ENCODE data around the gene PARD3.

Gene PARD3

DNA sequence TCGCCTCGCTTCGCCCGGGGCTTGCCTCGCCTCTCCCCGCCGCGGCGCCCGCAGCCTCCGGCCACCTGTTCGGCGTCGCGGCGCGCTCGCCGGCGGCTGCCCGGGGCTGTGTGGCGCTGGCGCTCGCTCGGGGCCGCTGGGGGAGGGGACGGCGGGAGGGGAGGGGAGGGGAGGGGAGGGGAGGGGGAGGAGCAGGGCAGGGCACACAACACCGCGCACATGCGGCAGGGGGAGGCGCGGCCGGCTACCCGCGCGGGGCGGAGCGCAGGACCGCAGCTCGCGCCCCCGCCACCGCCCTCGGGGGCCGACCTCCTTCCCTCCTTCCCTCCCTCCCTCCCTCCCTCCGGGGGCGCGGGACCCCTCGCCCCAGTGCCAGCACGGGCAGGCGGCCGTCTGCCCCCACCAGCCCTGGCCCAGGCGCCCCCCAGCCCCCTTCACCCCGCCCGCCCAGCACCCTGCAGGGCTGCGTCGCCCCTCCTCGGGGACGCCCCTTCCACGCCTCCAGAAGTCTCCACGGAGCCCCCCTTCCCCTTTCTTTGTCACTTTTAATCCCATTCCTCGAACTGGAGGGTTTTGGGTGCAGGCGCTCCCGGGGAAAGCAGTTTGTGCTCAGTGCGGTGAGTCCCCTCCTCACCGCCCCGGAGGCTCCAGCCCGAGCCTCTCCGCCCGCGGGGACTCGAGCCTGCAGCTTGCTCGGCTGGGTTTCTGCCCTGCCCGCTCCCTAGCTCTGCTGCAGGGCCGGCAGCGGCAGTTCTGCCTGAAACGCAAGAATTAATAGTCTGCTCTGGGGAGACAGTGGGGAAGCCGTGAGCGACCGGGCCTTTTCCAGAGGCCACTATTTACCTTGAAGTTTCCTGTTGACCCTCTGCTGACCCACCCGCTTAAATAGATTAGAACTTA lies at the start of gene PARD3:
Gene PARD3 (minus strand): TSS at position 112 of the 900 bp plus-strand sequence. CDS start 301 bp downstream, outside the sequence.
- H3K27ac ChIP-seq (ENCODE audit: low read depth, low read length): peak within 1 kb of the TSS; percentile 6; the same call in 1 of the 2 replicates
- peaks cover 41% of the 10 kb centered on the region for H3K79me2 ChIP-seq (ENCODE audit: control insufficient read depth, insufficient read depth, low read length, unreplicated experiment)
- peak within 1 kb of the TSS; percentile 94 for H3K4me3 ChIP-seq (ENCODE audit: low read depth, low read length)
- H3K4me1 ChIP-seq (ENCODE audit: control insufficient read depth, insufficient read depth, low read length, unreplicated experiment): peaks cover 19% of the 10 kb centered on the region
- H2AFZ ChIP-seq (ENCODE audit: low read length, unreplicated experiment): peak within 1 kb of the TSS; percentile 80
- no peaks in the 10 kb centered on the region for H3K27me3 ChIP-seq (ENCODE audit: insufficient read depth, low read length)
- no peaks in the 10 kb centered on the region for H3K36me3 ChIP-seq (ENCODE audit: insufficient read depth, low read length)

DNA sequence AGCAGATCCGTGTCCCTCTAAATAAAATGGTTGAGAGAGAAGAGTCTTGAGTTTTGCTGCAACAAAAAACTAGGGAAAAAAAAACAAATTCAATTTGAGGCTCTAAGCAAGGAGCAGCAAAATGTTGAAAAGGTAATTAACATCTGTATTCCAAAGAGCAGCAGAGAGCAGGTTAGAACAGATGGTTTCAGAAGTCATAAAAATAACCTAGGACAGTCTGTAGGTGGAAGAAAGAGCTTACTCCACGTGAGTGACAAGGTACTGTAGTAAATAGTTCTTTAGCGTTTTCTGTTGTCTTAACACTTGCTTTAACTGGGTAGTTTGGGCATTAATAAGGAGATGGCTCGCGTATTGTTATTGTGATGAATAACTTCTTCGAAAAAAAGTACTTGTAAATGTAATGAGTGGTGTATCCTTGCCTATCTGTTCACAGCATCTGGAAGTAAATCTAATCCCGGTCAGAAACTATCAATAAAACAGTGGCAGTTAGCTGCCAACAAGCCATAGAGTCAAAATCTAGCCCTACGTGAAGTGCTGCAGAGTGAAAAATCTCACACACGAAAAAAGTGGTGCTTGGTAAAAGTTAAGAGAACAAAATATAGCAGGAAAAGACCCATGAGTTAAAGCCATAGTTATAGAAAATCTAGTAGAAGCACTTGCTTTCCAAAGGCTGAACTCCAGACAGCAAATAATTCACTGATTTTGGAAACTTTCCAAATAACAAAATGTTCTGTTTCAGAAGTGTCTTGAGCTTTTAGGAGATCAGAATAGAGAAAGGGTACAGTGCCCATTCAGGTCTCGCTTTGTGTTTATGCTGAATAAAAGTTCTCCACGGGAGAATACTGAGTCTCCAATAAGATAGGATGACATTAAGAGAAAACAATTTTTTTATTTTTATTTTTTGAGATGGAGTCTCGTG lies 49.3 kb upstream of the PARD3 start:
- H2AFZ ChIP-seq (ENCODE audit: low read length, unreplicated experiment): no peak overlapping the region
- H3K4me1 ChIP-seq (ENCODE audit: control insufficient read depth, insufficient read depth, low read length, unreplicated experiment): peaks cover 7% of the 10 kb centered on the region
- H3K36me3 ChIP-seq (ENCODE audit: insufficient read depth, low read length): no peaks in the 10 kb centered on the region
- no peaks in the 10 kb centered on the region for H3K79me2 ChIP-seq (ENCODE audit: control insufficient read depth, insufficient read depth, low read length, unreplicated experiment)
- no peaks in the 10 kb centered on the region for H3K27me3 ChIP-seq (ENCODE audit: insufficient read depth, low read length)
- H3K27ac ChIP-seq (ENCODE audit: low read depth, low read length): no peak overlapping the region
- H3K4me3 ChIP-seq (ENCODE audit: low read depth, low read length): no peak overlapping the region

- no peaks in the 10 kb centered on the region for H3K79me2 ChIP-seq (ENCODE audit: control insufficient read depth, insufficient read depth, low read length, unreplicated experiment)
- no peak overlapping the region for H2AFZ ChIP-seq (ENCODE audit: low read length, unreplicated experiment)
- H3K27me3 ChIP-seq (ENCODE audit: insufficient read depth, low read length): no peaks in the 10 kb centered on the region
- H3K27ac ChIP-seq (ENCODE audit: low read depth, low read length): no peak overlapping the region
- H3K4me3 ChIP-seq (ENCODE audit: low read depth, low read length): no peak overlapping the region
- no peaks in the 10 kb centered on the region for H3K36me3 ChIP-seq (ENCODE audit: insufficient read depth, low read length)
- peaks cover 7% of the 10 kb centered on the region for H3K4me1 ChIP-seq (ENCODE audit: control insufficient read depth, insufficient read depth, low read length, unreplicated experiment)
Observed at GRCh38 chr10:34862892-34863291, 47.8 kb upstream of the PARD3 start.

GRCh38 chr10:34861293-34862021 lies 46.4 kb upstream of the PARD3 start:
- no peak overlapping the region for H3K27ac ChIP-seq (ENCODE audit: low read depth, low read length)

GRCh38 chr10:34859170-34859569 lies 44.1 kb upstream of the PARD3 start:
- Histone ChIP-seq H3K36me3 (ENCODE audit: insufficient read depth, low read length) (no peaks in the 10 kb centered on the region), H3K4me3 (ENCODE audit: low read depth, low read length) (no peak overlapping the region), H3K79me2 (ENCODE audit: control insufficient read depth, insufficient read depth, low read length, unreplicated experiment) (no peaks in the 10 kb centered on the region), H3K27me3 (ENCODE audit: insufficient read depth, low read length) (no peaks in the 10 kb centered on the region), H2AFZ (ENCODE audit: low read length, unreplicated experiment) (no peak overlapping the region), H3K4me1 (ENCODE audit: control insufficient read depth, insufficient read depth, low read length, unreplicated experiment) (peaks cover 11% of the 10 kb centered on the region), H3K27ac (ENCODE audit: low read depth, low read length) (no peak overlapping the region)

More at GRCh38 chr10:34861293-34862021, 46.4 kb upstream of the PARD3 start:
- Histone ChIP-seq H3K4me1 (ENCODE audit: control insufficient read depth, insufficient read depth, low read length, unreplicated experiment) (peaks cover 7% of the 10 kb centered on the region), H3K79me2 (ENCODE audit: control insufficient read depth, insufficient read depth, low read length, unreplicated experiment) (no peaks in the 10 kb centered on the region), H3K36me3 (ENCODE audit: insufficient read depth, low read length) (no peaks in the 10 kb centered on the region), H3K27me3 (ENCODE audit: insufficient read depth, low read length) (no peaks in the 10 kb centered on the region), H2AFZ (ENCODE audit: low read length, unreplicated experiment) (no peak overlapping the region), H3K4me3 (ENCODE audit: low read depth, low read length) (no peak overlapping the region)

- Histone ChIP-seq H2AFZ (ENCODE audit: low read length, unreplicated experiment) (no peak overlapping the region), H3K79me2 (ENCODE audit: control insufficient read depth, insufficient read depth, low read length, unreplicated experiment) (no peaks in the 10 kb centered on the region), H3K4me3 (ENCODE audit: low read depth, low read length) (no peak overlapping the region), H3K4me1 (ENCODE audit: control insufficient read depth, insufficient read depth, low read length, unreplicated experiment) (peaks cover 12% of the 10 kb centered on the region), H3K27ac (ENCODE audit: low read depth, low read length) (no peak overlapping the region), H3K27me3 (ENCODE audit: insufficient read depth, low read length) (no peaks in the 10 kb centered on the region), H3K36me3 (ENCODE audit: insufficient read depth, low read length) (no peaks in the 10 kb centered on the region)
Observed at GRCh38 chr10:34858003-34858402, 42.9 kb upstream of the PARD3 start.

GRCh38 chr10:34854147-34854601 lies 39.1 kb upstream of the PARD3 start:
- Histone ChIP-seq H3K4me1 (ENCODE audit: control insufficient read depth, insufficient read depth, low read length, unreplicated experiment) (peaks cover 5% of the 10 kb centered on the region), H2AFZ (ENCODE audit: low read length, unreplicated experiment) (peak overlapping the region; percentile 3), H3K27me3 (ENCODE audit: insufficient read depth, low read length) (no peaks in the 10 kb centered on the region), H3K4me3 (ENCODE audit: low read depth, low read length) (peak overlapping the region; percentile 13), H3K79me2 (ENCODE audit: control insufficient read depth, insufficient read depth, low read length, unreplicated experiment) (no peaks in the 10 kb centered on the region), H3K27ac (ENCODE audit: low read depth, low read length) (no peak overlapping the region), H3K36me3 (ENCODE audit: insufficient read depth, low read length) (no peaks in the 10 kb centered on the region)

GRCh38 chr10:34853357-34853756 lies 38.3 kb upstream of the PARD3 start:
- no peak overlapping the region for H2AFZ ChIP-seq (ENCODE audit: low read length, unreplicated experiment)
- no peak overlapping the region for H3K4me3 ChIP-seq (ENCODE audit: low read depth, low read length)
- H3K79me2 ChIP-seq (ENCODE audit: control insufficient read depth, insufficient read depth, low read length, unreplicated experiment): no peaks in the 10 kb centered on the region
- H3K36me3 ChIP-seq (ENCODE audit: insufficient read depth, low read length): no peaks in the 10 kb centered on the region
- no peak overlapping the region for H3K27ac ChIP-seq (ENCODE audit: low read depth, low read length)
- H3K27me3 ChIP-seq (ENCODE audit: insufficient read depth, low read length): no peaks in the 10 kb centered on the region
- peaks cover 5% of the 10 kb centered on the region for H3K4me1 ChIP-seq (ENCODE audit: control insufficient read depth, insufficient read depth, low read length, unreplicated experiment)

DNA sequence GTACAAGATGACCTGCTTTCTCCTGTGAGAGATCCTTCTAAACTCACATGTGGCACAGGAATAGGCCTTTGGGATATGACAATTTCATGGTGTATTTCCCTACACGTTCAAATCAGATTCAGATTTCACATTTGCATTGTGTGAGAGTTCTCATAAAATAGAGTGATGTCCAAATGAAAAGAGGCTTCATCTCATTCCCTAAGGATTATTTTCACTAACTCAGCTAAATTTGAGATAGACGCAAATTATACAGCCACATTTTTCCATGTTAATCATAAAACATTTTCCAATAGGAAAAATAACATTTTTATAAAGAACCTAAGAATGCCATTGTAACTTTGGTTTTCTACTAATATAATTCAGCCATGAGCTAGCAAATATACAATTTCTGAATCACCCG lies 35.5 kb upstream of the PARD3 start:
- Histone ChIP-seq H3K36me3 (ENCODE audit: insufficient read depth, low read length) (no peaks in the 10 kb centered on the region), H3K27me3 (ENCODE audit: insufficient read depth, low read length) (no peaks in the 10 kb centered on the region), H2AFZ (ENCODE audit: low read length, unreplicated experiment) (no peak overlapping the region), H3K27ac (ENCODE audit: low read depth, low read length) (no peak overlapping the region), H3K79me2 (ENCODE audit: control insufficient read depth, insufficient read depth, low read length, unreplicated experiment) (no peaks in the 10 kb centered on the region), H3K4me1 (ENCODE audit: control insufficient read depth, insufficient read depth, low read length, unreplicated experiment) (peaks cover 5% of the 10 kb centered on the region), H3K4me3 (ENCODE audit: low read depth, low read length) (no peak overlapping the region)

- Histone ChIP-seq H3K27ac (ENCODE audit: low read depth, low read length) (no peak overlapping the region), H3K4me1 (ENCODE audit: control insufficient read depth, insufficient read depth, low read length, unreplicated experiment) (peaks cover 5% of the 10 kb centered on the region), H3K4me3 (ENCODE audit: low read depth, low read length) (no peak overlapping the region), H3K36me3 (ENCODE audit: insufficient read depth, low read length) (no peaks in the 10 kb centered on the region), H3K79me2 (ENCODE audit: control insufficient read depth, insufficient read depth, low read length, unreplicated experiment) (no peaks in the 10 kb centered on the region), H2AFZ (ENCODE audit: low read length, unreplicated experiment) (no peak overlapping the region), H3K27me3 (ENCODE audit: insufficient read depth, low read length) (no peaks in the 10 kb centered on the region)
Observed at GRCh38 chr10:34850036-34850435, 34.9 kb upstream of the PARD3 start.
